Sigmoid colon (tissue), 4 donors: ENCODE results near the gene KRT10.

Experiments used
- CTCF ChIP-seq, 4 experiments: fragments of 450-650 bp in 3 of 4; fragments of 200-600 bp in 1 of 4; IDR thresholded peaks; one replicate each; pipeline ENCODE4 v1.5.1; 2016 to 2019; ENCODE audit warnings: antibody characterized with exemption in 4 of 4, mild to moderate bottlenecking in 3 of 4, moderate library complexity in 2 of 4
- POLR2AphosphoS5 ChIP-seq, 4 donors: sonication (generic); formaldehyde crosslinking; IDR thresholded peaks; one replicate each; pipeline ENCODE4 v1.6.1; 2017; ENCODE audit warnings: antibody characterized with exemption in 4 of 4

DNA sequence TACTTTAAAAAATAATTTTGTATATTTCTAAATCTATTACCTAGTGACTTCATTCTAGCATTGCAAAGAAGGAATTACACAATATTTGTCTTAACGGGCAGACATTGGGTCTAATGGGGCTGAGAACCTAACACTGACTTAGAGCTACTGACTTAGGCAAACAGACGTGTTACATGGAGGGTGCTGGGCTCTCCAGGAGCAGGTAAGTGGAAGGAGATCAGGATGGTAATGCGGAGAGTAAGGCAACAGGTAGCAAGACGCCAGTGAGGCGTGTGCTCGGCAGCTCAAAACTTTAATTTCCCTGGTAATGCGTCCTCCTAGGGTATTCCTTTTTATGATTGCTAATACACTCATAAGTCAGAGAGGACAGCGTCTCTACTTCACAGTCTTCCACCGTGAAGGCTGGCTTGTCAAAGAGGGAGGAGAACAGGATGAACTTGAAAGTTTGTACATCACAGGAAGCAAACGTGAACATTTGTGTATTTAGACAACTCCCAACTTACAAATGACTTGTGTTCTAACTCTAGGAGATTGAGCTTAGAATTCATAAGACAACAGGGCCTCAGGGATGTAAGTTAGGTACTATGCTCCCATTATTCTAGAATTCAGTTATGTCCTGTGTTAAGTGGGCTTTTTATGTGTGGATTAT is 27.3 kb downstream of the KRT10 start:
- TF ChIP-seq CTCF (IDR thresholded peaks at IDR 0.05) (no peak), POLR2AphosphoS5 (IDR thresholded peaks at IDR 0.05) (no peak)
